ENCODE measurements around the gene NPIPB9.
"Not testable (repeated sequence)": the region's sequence is repeated elsewhere in the genome, so short reads cannot be mapped to it uniquely, and the experiment has no call there.

DNA sequence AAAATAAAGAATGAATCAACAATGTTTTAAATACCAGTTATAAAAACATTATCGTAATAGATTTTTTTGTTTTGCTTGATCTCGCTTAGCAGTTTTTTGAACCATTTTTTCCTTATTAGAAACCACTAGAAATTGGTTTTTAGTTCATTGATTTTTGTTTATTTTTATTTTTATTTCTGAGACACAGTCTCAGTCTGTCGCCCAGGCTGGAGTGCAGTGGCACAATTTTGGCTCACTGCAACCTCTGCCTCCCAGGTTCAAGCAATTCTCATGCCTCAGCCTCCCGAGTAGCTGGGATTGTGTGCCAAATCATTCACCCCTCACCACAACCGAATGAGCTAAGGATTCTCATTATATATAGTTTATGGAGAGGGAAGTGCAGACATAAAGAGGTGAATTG, at the start of gene NPIPB9:
- TF ChIP-seq, protein P1, sequence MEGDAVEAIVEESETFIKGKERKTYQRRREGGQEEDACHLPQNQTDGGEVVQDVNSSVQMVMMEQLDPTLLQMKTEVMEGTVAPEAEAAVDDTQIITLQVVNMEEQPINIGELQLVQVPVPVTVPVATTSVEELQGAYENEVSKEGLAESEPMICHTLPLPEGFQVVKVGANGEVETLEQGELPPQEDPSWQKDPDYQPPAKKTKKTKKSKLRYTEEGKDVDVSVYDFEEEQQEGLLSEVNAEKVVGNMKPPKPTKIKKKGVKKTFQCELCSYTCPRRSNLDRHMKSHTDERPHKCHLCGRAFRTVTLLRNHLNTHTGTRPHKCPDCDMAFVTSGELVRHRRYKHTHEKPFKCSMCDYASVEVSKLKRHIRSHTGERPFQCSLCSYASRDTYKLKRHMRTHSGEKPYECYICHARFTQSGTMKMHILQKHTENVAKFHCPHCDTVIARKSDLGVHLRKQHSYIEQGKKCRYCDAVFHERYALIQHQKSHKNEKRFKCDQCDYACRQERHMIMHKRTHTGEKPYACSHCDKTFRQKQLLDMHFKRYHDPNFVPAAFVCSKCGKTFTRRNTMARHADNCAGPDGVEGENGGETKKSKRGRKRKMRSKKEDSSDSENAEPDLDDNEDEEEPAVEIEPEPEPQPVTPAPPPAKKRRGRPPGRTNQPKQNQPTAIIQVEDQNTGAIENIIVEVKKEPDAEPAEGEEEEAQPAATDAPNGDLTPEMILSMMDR (IDR thresholded peaks at IDR 0.05; ENCODE audit: low read length): not testable (repeated sequence)
- not testable (repeated sequence) for TF ChIP-seq EZH2 (IDR thresholded peaks at IDR 0.05; ENCODE audit: borderline replicate concordance, low read length)
